GM13977 (cell line): ENCODE data around the gene CEBPG.

Experiments
- DNase-seq: peaks from one replicate; pipeline ENCODE4 v3.0.0; 2012; ENCODE audit warnings: low spot score
- in situ Hi-C: fragments of 300-500 bp; cut with MboI; formaldehyde crosslinking; loops from one replicate; pipeline ENCODE4 v1.12.0; 2022; ENCODE audit warnings: low sequenced_read_pairs, low pct_unique_long_range_greater_than_20kb, mixed read lengths, inconsistent platforms; ENCODE audit not compliant: unreplicated experiment
- TF ChIP-seq, protein P1 (sequence below): IDR thresholded peaks from 2 replicates; pipeline ENCODE4 v1.5.1; 2012; ENCODE audit warnings: mild to moderate bottlenecking, control low read depth; ENCODE audit not compliant: insufficient read depth; ENCODE audit errors: extremely low read depth, missing control alignments

CEBPG gene

DNA sequence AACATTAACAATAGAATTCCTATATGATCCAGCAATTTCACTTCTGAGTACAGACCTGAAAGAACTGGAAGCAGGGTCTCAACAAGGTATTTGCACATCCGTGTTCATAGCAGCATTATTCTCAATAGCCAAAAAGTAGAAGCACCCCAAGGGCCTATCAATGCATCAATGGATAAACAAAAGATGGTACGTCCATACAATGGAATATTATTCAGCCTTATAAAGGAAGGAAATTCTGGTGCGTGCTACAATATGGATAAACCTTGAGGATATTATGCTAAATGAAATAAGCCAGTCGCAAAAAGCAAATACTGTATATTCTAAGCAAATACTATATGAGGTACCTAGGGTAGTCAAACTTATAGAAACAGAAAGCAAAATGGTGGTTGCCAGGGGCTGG lies 40.4 kb upstream of the CEBPG start:
- TF ChIP-seq, protein P1, sequence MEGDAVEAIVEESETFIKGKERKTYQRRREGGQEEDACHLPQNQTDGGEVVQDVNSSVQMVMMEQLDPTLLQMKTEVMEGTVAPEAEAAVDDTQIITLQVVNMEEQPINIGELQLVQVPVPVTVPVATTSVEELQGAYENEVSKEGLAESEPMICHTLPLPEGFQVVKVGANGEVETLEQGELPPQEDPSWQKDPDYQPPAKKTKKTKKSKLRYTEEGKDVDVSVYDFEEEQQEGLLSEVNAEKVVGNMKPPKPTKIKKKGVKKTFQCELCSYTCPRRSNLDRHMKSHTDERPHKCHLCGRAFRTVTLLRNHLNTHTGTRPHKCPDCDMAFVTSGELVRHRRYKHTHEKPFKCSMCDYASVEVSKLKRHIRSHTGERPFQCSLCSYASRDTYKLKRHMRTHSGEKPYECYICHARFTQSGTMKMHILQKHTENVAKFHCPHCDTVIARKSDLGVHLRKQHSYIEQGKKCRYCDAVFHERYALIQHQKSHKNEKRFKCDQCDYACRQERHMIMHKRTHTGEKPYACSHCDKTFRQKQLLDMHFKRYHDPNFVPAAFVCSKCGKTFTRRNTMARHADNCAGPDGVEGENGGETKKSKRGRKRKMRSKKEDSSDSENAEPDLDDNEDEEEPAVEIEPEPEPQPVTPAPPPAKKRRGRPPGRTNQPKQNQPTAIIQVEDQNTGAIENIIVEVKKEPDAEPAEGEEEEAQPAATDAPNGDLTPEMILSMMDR: no peak
- in situ Hi-C loops: no loop called here
- no peak for DNase-seq

DNA sequence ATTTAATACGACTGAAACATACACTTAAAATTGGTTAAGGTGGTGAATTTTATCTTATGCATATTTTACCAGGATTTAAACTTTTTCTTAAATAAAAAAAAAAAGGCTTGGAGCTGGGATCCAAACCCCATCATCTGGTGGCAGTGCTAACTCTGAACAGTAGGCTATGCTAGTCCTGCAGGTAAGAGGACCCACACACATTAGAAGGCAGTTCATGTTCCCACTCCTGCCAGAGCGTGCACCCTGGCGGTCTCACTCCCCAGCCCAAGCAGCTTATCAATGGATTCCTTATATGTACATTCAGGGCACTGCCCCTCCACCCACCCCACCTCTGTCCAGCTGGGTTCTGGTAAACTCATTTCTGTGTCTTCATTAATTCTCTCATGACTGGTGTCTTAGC lies 39.9 kb upstream of the CEBPG start:
- TF ChIP-seq, protein P1: no peak
- no peak for DNase-seq
- in situ Hi-C loops: no loop called here

DNA sequence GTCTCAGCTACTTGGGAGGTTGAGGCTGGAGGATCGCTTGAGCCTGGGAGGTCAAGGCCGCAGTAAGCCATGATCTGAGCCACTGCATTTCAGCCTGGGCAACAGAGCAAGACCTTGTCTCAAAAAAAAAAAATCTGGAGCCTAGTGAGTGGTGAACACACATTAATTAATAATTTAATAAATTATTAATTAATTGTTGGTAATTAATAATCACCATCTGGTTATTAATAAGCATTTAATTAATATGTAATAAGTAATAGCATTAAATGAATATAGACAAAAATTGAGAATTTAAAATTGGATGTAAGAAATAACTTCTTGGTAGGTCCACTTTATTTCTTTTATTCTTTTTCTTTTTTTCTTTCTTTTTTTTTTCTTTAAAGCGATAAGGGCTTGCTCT lies 39.2 kb upstream of the CEBPG start:
- in situ Hi-C loops: no loop called here
- no peak for DNase-seq
- TF ChIP-seq, protein P1: no peak

DNA sequence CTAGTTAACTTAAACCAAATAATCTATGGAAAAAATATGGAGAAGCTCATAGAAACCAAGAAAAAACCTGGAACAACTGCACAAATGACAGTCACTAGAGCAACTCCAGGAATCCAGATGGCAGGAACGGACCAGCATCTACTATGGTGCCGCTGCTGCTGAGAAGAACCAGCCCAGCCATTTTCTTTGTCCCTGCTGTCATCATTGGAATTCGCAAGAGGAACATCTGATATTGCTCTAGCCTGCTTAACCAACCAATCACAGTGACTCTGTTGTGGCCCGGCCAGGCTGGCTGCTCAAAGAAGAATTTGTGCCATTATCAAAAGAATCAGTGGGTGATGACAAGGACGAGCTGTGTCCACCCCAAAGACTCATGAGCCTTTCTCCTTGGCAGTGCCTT lies 38.1 kb upstream of the CEBPG start:
- TF ChIP-seq, protein P1: no peak
- no peak for DNase-seq
- in situ Hi-C loops: no loop called here

DNA sequence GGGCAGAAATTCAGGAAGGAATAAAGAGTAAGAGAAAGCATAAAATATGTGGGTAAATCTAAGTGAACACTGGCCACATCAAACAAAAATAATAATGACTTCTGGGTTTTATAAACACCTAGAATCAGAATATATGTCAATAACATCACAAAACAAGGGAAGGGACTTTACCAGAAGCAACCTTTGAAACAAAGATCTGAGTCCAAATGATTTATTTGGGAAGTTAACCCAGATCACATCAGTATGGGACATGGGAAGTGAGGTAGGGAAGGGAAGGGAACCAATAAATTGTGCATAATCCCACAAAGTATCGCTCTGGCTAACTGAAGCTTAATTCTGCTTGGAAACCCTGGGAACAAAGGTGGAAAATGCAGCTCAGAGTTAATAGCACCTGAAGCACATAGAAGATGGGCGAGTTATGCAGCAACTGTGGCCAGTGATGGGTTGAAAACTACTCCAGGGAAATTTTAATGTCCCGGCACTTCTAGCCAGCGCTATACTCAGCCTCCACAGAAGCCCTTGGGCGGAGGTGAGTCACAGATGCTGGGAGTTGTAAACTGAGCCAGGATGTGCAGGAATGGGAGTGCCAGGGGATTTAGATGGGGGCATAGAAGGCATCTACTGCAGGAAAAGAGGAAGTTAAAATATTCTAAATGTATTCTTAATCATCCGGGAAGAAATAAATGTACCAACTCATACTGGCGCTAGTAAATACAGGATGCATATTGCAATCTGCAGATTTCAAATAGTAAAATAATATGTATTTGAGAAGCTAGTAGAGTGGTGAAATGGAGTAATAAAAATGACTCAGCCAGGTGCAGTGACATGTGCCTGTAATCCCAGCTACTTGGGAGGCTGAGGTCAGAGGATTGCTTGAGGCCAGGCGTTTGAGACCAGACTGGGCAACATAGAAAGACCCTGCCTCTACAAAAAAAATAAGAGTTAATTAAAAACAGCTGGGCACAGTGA lies 34.2 kb upstream of the CEBPG start:
- DNase-seq: no peak
- in situ Hi-C loops: no loop called here
- TF ChIP-seq, protein P1: no peak

DNA sequence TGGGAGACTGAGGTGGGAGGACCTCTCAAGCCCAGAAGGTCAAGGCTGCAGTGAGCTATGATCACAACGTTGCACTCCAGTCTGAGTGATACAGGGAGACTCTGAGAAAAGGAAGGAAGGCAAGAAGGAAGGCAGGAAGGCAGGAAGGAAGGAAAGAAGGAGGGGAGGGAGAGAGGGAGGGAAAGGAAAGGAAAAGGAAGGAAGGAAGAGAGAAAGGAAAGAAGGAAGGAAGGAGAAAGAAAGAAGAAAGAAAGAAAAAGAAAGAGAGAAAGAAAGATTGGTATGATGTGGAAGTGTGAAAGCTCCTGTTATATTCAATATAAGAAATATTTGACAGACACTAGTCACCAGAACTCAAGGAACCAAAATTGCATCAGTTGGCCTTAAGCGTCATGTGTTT lies 32.5 kb upstream of the CEBPG start:
- no peak for DNase-seq
- TF ChIP-seq, protein P1: no peak
- in situ Hi-C loops: no loop called here
